NCI-H2196 treated with DMSO at 0.1 percent for 48 hours (cell line): Measurements from ENCODE around the gene CCDC77.
A peak's percentile ranks its signal among the peaks of the same experiment; 100 is the strongest.

Experiments used
- DNase-seq: peaks from one replicate; lab custom pipeline; 2025; ENCODE audit not compliant: unreplicated experiment; lab: John Stamatoyannopoulos, UW

Gene CCDC77

DNA sequence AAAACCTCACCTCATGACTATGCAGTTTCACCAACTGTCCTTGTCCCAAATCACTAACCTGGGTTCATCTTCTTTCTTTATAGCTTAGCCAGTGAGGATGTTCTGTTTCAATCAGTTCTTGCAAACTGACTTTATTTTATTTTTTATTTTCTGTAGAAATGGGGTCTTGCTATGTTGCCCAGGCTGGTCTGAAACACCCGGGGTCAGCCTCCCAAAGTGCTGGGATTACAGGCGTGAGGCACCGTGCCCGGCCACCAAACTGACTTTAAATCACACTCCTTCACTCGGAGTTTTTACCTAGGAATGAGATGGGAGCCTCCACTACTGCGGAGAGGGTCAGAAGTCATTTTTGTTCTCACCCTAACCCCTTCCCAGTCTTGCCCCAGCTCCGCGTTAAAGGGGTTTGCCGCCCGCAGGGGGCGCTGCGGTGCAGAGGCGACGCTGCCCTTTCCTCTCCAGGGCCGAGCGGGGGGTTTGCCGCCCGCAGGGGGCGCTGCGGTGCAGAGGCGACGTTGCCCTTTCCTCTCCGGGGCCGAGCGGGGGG, 51.3 kb downstream of the CCDC77 start:
- DNase-seq: no peak

- no peak for DNase-seq
Measured at GRCh38 chr12:454833-455232, 53.4 kb downstream of the CCDC77 start.

DNA sequence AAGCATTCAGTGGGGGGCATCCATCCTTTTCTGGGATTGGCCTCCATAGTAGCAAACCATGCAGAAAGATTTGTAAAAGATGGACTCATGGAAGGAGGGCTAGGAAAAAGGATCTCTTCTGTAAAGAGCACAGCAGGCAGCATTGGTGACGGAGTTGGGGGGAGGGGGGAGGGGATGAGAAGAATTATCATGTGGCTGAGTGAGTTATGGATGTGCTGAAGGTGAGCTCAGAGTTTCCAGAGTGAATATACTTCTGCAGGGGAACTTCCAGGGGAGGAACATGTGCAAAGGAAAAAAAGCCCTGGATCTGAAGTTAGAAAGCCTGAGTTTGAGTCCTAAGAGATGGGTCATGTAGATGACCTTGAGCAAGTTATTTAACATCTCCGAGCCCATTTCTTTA, 54.4 kb downstream of the CCDC77 start:
- DNase-seq: no peak

GRCh38 chr12:457676-458075, 56.2 kb downstream of the CCDC77 start:
- no peak for DNase-seq

DNA sequence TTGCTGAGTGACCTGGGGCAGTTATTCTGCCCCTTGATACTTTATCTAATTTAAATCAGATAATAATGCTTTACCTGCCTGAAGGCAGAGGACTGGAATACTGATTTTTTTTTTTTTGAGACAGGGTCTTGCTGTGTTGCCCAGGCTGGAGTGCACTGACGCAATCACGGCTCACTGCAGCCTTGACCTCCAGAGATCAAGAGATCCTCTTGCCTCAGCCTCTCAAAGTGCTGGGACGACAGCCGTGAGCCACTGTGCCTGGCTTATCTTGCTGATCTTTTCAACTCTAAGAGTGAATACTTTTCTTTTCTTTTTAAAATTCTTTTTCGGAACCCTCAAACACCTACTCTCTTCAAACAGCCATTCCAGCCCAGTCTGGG, 57.6 kb downstream of the CCDC77 start:
- no peak for DNase-seq

- no peak for DNase-seq
Measured at GRCh38 chr12:459430-460258, 58.2 kb downstream of the CCDC77 start, which contains the start of gene B4GALNT3. Gene B4GALNT3, plus strand, starts transcription at chr12:459939. Its CDS starts 438 bp downstream, at chr12:460377.

DNA sequence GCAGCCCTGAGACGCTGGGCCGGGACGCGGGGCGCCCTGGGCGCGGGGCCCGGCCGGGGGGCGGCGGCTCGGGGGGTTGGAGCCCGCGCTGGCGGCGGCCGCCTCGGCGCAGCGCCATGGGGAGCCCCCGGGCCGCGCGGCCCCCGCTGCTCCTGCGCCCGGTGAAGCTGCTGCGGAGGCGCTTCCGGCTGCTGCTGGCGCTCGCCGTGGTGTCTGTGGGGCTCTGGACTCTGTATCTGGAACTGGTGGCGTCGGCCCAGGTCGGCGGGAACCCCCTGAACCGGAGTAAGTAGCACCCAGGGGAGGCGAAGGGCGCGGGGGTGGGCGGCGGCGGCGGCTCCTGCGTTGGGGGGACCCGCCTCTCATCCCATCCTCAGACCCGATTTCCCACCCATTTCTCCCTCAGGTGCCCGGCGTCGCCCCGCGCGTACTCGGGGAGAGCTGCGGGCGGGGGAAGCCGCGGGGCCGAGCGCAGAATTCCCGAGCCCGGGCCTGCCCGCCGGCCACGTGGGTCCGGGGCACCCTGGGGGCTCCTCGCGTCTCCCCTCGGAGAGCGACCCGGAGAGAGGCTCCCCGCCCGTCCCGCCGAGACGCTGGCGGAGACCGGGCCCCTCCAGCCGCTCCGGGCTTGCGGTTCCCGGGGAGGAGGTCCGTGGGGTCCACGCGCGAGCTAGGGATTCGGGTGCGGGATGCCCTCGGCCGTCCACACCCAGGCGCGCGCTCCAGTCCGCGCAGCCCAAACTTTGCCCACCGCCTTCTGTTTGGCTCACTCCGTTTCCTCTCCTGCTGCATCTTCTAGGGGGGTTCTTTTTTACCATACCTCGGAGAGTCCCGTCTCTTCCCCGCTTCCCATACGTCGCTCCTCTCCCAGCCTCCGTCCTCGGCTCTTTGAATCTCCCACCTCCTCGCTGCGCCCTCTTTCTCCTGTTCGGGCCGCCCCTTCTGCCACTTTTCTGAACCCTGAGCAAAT, 59.1 kb downstream of the CCDC77 start:
- no peak for DNase-seq

DNA sequence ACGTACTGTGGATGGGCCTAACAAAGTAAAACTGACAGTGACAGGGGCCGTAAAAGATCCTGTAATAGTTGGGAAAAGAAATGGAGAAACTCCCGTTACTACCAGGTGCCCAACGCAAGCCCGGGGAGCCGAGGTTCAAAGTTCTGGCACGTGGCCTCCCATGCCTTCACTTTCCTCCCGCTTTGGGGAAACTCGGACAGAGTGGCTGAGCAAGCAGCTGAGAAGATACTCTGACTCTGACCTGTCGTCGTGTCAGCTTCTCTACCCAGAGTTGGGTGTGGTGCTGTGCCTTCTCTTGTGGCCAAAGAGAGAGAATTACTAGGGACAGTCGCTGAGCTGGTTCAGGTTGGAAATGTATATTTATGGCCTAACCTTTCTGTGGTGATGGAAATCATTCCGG, 60.0 kb downstream of the CCDC77 start:
- no peak for DNase-seq

- DNase-seq: peak; percentile 5
Measured at GRCh38 chr12:462936-463705, 61.7 kb downstream of the CCDC77 start.

- peak; percentile 6 for DNase-seq
Measured at GRCh38 chr12:464484-465267, 63.2 kb downstream of the CCDC77 start.

DNA sequence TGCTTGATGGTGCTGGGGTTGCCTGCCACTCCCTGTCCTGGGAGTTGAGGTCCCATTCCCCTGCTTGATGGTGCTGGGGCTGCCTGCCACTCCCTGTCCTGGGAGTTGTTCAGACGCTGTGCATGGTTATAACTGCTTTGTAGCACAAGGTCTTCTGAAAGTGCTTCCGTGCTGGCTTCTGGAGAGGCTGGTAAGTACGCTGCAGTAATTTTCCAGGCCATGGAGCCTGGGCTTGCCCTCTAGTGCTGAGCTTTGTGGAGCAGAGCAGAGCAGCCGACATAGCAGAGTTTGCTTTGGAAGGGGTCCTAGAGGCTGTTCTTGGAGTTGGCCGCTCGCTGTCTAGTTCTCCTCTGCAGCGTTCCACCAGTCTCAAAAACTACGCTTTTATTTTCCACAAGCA, 64.6 kb downstream of the CCDC77 start:
- DNase-seq: no peak

- DNase-seq: no peak
Measured at GRCh38 chr12:466762-467161, 65.3 kb downstream of the CCDC77 start.

DNA sequence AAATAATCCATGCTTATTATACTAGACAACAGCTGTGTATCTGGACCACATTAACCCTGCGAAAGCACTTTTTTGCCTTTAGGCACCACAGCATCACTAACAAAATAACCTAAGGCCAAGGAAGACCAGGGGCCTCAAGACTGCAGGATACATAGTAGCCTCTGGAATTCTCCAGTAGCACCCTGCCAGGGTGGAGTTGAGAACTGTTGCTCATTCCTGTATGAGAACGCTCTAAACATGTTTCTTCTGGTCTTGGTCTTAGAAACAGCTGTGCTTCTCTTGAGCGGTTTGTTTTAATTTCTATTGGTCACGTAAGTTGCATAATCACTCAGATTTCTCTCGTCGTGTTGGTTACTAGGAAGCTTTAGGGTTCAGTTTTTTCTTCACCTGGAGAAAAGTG, 66.1 kb downstream of the CCDC77 start:
- DNase-seq: no peak

GRCh38 chr12:468671-469389, 67.4 kb downstream of the CCDC77 start:
- no peak for DNase-seq

- DNase-seq: no peak
Measured at GRCh38 chr12:470133-470532, 68.7 kb downstream of the CCDC77 start.

- DNase-seq: no peak
Measured at GRCh38 chr12:473198-473597, 71.8 kb downstream of the CCDC77 start.

DNA sequence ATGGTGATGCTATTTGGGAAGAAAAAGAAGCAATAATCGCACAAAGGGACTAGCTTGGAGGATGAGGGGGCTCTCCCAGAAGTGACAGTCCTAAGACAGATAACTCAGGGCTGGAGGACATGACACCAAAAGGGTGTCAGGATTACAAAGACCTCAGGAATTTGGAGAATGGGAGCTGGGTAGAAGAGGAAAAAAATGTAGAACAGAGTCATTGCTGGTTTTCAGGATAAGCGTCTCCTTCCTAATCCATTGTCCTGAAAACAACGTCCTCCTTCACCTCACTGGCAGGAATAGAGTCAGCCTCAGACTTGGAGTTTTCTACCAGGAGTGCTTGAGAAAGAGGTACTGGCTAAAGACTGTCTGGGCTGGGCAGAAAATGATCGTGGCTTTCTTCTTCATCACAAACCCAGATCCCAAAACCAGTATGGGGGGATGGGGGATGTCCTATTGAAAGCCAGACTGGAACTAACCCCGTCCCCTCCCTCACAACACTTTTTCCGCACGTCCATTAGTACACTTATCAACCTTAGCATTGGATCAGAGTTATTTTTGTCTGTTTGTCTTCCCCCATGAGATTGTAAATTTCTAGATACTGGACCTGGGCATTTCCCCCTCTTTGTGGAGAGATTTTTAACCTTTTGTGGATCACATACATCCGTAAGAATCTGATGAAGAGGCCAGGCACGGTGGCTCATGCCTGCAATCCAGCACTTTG, 72.6 kb downstream of the CCDC77 start:
- DNase-seq: no peak

- no peak for DNase-seq
Measured at GRCh38 chr12:475286-475685, 73.8 kb downstream of the CCDC77 start.

GRCh38 chr12:479161-479560, 77.7 kb downstream of the CCDC77 start:
- no peak for DNase-seq
